Measurements from ENCODE around the gene LCE1F. TPM values are rescaled to one million over a fixed set of nuclear protein-coding genes. Genes with fewer than 3 reads are reported as not detected.

Gene LCE1F
- total RNA-seq, 1 experiment from 2014 or later, result not detected

- H3K4me2 ChIP-seq (ENCODE audit: low read length), result no peak overlapping the region
- ChIA-PET CTCF (no interaction called here), RAD21 (ENCODE audit: low non-redundant PET in 1 of 2, low total read pairs in 2 of 2, uncharacterized antibody in 2 of 2, unreplicated experiment in 2 of 2) (no interaction called here), POLR2A (no interaction called here)
- intact Hi-C loops (cut with micrococcal nuclease), result no loop called here
- no peak overlapping the region for H3K27ac ChIP-seq (ENCODE audit: low read depth, low read length)
- H3K9me2 ChIP-seq (ENCODE audit: insufficient read depth), result no peaks in the 10 kb centered on the region
- TF ChIP-seq SRF (IDR thresholded peaks at IDR 0.05; ENCODE audit: low read depth) (no peak), MAX (IDR thresholded peaks at IDR 0.05) (no peak), JUND (IDR thresholded peaks at IDR 0.05) (no peak), RAD21 (IDR thresholded peaks at IDR 0.05; ENCODE audit: low read depth) (no peak), EGR1 (IDR thresholded peaks at IDR 0.05; ENCODE audit: low read depth) (no peak), ATF3 (IDR thresholded peaks at IDR 0.05) (no peak), FOSL1 (IDR thresholded peaks at IDR 0.05; ENCODE audit: low read depth) (no peak), POLR2AphosphoS5 (IDR thresholded peaks at IDR 0.05; ENCODE audit: low read depth, low read length) (no peak), REST (IDR thresholded peaks at IDR 0.05; ENCODE audit: low read depth) (no peak), POLR2A (IDR thresholded peaks at IDR 0.05; ENCODE audit: borderline replicate concordance, extremely low read depth, insufficient read depth, insufficient read length) (no peak), ZFX (IDR thresholded peaks at IDR 0.05) (no peak), TCF7L2 (IDR thresholded peaks at IDR 0.05; ENCODE audit: borderline replicate concordance, extremely low read depth, insufficient read depth, insufficient read length) (no peak), YY1 (IDR thresholded peaks at IDR 0.05; ENCODE audit: extremely low read depth, insufficient replicate concordance, low read depth, low read length) (no peak), EZH2phosphoT487 (IDR thresholded peaks at IDR 0.05; ENCODE audit: borderline replicate concordance) (no peak), EZH2 (IDR thresholded peaks at IDR 0.05) (no peak), ZNF274 (IDR thresholded peaks at IDR 0.05; ENCODE audit: low read depth, low read length) (no peak), ZBTB33 (IDR thresholded peaks at IDR 0.05; ENCODE audit: extremely low read depth, insufficient replicate concordance, low read length) (no peak), CBX3 (IDR thresholded peaks at IDR 0.05; ENCODE audit: low read depth) (no peak), SP1 (IDR thresholded peaks at IDR 0.05; ENCODE audit: low read depth) (no peak)
- H3K27me3 ChIP-seq (ENCODE audit: insufficient read depth, low read length), result peaks cover 9% of the 10 kb centered on the region
- no peak overlapping the region for H2AFZ ChIP-seq (ENCODE audit: low read depth, low read length, poor library complexity, severe bottlenecking)
- no peaks in the 10 kb centered on the region for H3K4me1 ChIP-seq (ENCODE audit: control insufficient read depth in 1 of 2, insufficient read depth in 2 of 2, low read length in 2 of 2)
- H3K79me2 ChIP-seq (ENCODE audit: insufficient read depth, low read length), result no peaks in the 10 kb centered on the region
- no TSS peak for BruUV-seq (replicated peaks)
- no peaks in the 10 kb centered on the region for H4K20me1 ChIP-seq (ENCODE audit: insufficient read depth)
- no peak overlapping the region for H3K4me3 ChIP-seq (replicated peaks in 1 of 2; ENCODE audit: low read depth in 1 of 2, low read length in 2 of 2)
- no peak overlapping the region for H3K9ac ChIP-seq (ENCODE audit: low read length)
- no peaks in the 10 kb centered on the region for H3K9me3 ChIP-seq (ENCODE audit: control insufficient read depth in 1 of 2, insufficient read depth in 1 of 2, low read depth in 1 of 2, low read length in 2 of 2)
- no peaks in the 10 kb centered on the region for H3K36me3 ChIP-seq (ENCODE audit: control insufficient read depth in 1 of 2, insufficient read depth in 2 of 2, low read length in 2 of 2)
- no peak for DNase-seq (ENCODE audit: low read depth, low spot score)
- ATAC-seq, result no peak
These were observed 4.5 kb upstream of the LCE1F start for GRCh38 chr1:152770411-152770810.
